ENCODE results near the gene UNC119B.

The UNC119B gene

GRCh38 chr12:120688527-120689071 is 21.7 kb upstream of the UNC119B start:
- peak; percentile 43 for DNase-seq (ENCODE audit: low spot score)

- DNase-seq (ENCODE audit: low spot score) = no peak
These were observed 20.7 kb upstream of the UNC119B start for GRCh38 chr12:120689397-120690082.

- DNase-seq (ENCODE audit: low spot score) = no peak
These were observed 20.2 kb upstream of the UNC119B start for GRCh38 chr12:120690083-120690450.

DNA sequence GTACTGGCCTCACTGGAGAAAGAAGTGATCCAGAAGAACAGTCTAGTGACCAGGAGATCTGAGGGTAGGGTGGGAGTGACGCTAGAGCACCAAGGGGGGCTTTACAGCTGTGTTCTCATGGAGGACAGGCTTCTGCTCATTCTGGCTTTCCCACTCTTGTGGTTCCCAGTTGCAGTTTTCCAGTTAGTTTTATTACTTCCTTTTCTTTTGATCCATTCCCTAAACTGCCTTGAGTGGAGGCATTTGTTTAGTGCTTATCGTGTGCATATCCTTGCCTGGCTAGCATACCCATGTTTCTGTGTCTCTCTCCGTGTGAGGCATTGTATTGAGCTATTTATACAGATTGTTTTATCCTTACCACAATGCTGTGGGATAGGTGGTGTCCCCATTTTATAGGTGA is 19.3 kb upstream of the UNC119B start:
- no peak for DNase-seq (ENCODE audit: low spot score)

GRCh38 chr12:120692524-120693033 is 17.7 kb upstream of the UNC119B start:
- DNase-seq (ENCODE audit: low spot score) = peak; percentile 83

- DNase-seq (ENCODE audit: low spot score) = no peak
These were observed 16.4 kb upstream of the UNC119B start for GRCh38 chr12:120693848-120694247.

DNA sequence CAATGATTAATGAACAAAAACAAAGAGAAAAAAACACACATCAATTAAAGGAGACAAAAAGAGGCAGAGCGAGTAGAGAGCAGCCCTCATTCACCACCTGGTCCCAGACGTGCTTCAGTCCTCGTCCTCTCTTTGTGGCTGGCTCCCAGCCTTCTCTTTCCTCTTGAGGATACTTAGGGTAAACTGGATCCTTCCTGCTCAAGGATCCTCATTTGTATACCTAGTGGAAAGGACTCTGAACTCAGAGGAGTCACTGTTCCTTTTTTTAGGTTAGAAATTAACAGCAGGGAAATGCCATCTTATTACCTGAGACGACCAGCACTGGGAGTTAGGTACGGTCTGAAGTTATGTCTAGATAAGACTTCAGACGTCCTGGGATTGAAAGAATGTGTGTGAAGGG is 13.6 kb upstream of the UNC119B start:
- DNase-seq (ENCODE audit: low spot score) = no peak

DNA sequence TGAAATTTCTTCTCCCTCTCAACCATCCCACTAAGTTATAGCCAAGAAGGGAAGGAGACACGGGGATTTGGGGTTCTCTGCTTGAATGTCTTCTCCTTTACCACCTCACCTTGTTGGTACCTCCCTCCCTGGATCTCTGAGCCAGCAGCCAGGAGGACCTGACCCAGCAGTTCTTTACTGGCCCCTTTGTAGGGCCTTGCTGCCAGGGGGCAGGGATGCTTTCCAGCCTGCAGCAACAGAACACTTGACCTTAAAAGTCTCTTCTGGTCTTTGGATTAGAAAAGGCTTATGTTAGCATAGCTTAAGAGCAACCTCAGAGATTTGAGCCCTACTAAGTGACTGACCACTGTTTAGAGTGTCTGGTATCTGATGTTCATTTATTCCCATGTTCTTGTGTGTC is 12.9 kb upstream of the UNC119B start:
- DNase-seq (ENCODE audit: low spot score) = no peak

DNA sequence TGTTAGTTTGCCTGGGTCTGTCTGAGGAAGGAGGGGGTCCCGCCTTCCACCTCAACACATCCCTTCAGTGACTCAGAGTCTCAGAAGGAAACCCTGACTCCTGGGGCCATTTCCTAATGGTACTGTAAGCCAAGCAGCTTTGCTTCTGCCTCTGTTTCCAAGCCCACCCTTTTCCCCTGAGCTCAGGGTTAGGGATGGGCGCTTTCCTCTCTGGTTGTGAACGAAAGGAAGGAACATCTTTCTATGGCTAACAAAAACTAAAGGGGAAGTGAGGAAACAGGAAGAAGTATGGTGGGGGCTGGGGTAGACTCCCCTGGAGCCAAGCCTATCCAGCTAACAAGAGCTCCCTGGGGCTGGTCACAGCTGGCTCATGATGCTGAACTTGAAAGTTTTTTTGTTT is 11.6 kb upstream of the UNC119B start:
- DNase-seq (ENCODE audit: low spot score) = no peak

- no peak for DNase-seq (ENCODE audit: low spot score)
These were observed 10.7 kb upstream of the UNC119B start for GRCh38 chr12:120699553-120699952.

DNA sequence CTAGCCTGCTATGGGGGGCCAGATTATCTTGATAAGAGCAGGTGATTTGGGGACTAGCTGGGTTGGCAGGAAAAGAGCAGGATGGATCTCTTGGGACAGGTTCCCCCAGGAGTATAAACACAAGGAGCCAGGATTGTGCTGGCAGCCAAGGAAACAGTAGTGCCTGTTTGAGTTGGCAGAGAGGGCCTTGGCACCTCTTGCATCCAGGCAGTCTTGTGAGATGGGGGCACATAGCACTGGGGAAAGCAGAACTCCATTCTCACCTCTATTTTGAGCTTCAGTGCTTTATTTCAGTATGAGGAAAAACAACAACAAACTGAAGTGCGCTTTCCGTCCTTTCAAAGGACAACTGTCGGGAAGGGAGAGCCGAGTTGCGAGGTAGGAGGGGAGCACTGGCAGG is 9.4 kb upstream of the UNC119B start:
- no peak for DNase-seq (ENCODE audit: low spot score)

GRCh38 chr12:120702637-120703036 is 7.6 kb upstream of the UNC119B start:
- DNase-seq (ENCODE audit: low spot score) = no peak

DNA sequence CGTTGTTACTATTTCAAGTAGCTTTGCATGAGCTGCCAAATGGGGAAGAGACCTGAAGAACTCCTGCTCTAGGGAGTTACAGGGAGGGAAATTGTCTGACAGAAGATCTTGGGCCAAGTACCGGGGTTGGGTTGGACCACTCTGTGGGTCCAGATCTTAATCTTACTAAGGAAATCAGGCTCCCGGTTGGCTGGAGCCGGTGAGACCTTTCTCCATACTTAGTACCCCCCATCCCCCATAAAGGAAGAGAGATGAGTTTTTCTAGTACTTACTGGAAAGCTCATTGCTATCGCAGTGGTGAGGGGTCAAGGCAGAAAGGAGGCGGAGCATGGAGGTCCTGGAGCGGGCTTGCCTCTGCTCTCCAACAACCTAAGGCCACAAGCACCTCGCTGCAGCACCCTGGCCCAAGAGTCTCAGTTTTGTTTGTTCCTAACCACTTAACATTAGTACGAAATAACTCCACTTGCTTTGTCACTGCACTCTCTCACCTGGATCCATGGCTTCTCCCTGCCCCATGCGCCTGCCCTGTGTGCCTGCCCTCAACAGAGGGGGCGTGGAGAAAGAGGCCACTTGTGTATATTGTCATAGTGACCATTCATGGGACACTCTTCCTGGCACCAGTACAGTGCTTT is 6.8 kb upstream of the UNC119B start:
- DNase-seq (ENCODE audit: low spot score) = no peak

DNA sequence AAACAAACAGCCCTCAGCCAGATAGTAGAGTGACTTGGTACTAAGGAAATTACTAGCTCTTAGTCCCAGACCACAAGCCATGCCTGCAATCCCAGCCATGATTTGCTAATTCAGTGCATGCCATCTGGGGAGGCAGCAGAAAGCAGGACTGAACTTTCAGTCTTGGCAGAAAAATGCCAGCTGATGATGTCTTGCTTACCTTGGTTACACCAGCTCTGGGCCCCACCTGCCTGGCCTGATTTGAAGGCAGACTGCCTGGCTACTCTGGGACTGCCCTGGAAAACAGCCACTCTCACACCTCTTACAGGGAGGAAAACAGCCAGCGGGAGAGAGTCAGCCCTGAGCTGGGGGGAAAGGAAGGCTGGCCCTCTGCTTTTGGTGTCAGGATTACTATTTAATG is 4.6 kb upstream of the UNC119B start:
- no peak for DNase-seq (ENCODE audit: low spot score)

DNA sequence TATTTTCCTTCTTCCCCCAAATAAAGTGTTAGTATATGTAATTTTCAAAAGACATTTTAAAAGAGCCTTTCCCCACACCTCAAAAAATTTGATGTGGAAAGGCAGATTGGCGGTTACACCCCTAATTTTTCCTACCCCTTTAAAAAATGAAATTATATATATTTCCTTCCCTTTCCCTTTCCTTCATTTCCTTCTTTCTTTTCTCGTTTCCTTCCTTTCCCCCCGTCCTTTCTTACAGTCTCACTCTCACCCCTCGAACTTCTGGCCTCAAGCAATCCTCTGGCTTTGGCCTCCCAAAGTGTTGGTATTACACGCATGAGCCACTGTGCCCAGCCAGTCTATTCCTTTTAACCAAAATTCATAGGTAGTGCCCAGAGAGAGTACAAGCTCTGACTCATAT is 4.2 kb upstream of the UNC119B start:
- DNase-seq (ENCODE audit: low spot score) = no peak

DNA sequence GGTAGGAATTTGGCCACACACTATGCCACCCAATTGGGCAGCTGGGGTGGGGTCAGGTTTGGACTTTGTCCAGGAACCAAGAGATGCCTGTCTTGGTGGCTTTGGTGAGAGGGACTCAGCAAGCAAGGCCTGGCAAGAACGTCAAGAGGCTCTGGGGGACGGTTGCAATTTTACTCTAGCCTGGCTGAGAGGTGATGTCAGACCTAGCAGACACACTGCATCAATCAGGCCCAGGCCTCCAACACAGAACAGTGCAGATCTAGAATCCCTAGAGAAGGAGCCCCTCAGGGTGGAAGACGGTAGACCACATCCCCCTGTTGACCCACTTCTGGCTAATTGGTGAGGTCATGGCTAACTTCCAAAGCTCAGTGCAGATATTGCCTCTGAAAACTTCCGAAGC is 1.6 kb upstream of the UNC119B start:
- DNase-seq (ENCODE audit: low spot score) = no peak

DNA sequence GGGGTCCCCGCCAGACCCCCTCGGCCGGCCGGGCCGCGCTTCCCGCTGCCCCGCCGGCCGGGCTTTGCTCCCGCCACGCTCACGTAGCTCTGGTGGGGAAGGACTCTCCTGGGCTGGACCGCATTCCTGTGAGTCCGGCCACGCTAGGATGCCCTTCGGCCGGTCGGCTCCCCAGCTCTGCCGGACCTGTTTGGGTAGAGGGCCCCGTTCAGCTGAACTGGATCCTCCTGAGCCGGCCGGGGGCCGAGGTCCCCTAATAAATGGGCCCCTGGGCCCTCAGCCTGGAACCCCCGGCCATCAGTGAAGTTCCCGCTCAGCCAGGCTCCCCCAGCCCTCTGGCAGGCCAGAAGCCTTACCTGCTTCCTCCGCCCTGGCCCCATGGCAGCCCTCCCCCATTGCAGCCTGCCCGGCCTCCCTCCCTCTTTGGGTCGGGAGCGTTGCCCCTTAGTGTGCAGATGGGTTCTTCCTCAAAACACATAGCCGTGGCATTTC is 593 bp downstream of the UNC119B start:
- DNase-seq (ENCODE audit: low spot score) = peak; percentile 44

DNA sequence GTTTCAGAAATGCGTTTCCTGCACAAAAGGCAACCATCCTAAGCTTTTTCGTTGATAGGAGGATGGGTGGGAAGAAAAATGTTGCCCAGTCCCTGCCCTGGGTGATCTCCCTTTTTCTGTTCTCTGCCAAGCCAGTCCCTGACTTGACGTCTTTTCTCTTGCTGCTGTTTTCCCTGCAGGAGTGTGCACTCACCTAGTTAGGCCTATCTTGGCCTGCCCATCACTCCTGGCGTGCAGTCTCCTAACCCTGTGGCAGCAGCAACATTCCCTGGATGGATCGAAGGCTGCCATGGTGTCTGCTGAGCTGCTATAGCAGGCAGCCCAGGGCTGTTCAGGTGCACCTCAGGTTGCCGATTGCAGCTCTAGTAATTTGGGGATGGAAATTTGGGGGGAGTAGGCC is 1.2 kb downstream of the UNC119B start:
- DNase-seq (ENCODE audit: low spot score) = peak; percentile 16

GRCh38 chr12:120712610-120713009 is 2.4 kb downstream of the UNC119B start:
- no peak for DNase-seq (ENCODE audit: low spot score)

- peak; percentile 80 for DNase-seq (ENCODE audit: low spot score)
These were observed 3.7 kb downstream of the UNC119B start for GRCh38 chr12:120713861-120714482.

DNA sequence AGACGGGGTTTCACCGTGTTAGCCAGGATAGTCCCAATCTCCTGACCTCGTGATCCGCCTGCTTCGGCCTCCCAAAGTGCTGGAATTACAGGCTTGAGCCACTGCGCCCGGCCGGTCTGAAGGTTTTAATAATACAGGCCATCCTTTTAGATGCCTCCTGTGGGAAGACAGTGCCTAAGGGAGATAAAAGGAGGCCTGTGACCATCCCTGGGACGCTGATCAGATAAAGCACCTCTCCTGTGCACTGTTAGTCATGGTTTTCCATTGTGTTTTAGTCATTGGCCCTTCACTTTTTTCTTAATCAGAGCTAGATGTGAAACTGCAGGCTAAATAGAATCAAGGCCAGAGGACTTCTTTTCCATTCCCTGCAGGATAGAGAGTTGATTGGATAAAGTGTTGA is 7.8 kb downstream of the UNC119B start:
- no peak for DNase-seq (ENCODE audit: low spot score)

GRCh38 chr12:120719072-120719471 is 8.8 kb downstream of the UNC119B start:
- peak; percentile 71 for DNase-seq (ENCODE audit: low spot score)

Data from kidney tubule cell (primary cell).